ENCODE data around the gene PMEL.

GRCh38 chr12:55946553-55946952 lies 19.3 kb downstream of the PMEL start:
- TF ChIP-seq GABPA (IDR thresholded peaks at IDR 0.05; ENCODE audit: low read depth) (no peak), EP300 (IDR thresholded peaks at IDR 0.05; ENCODE audit: borderline replicate concordance in 1 of 2, low read depth in 1 of 2, low read length in 1 of 2) (no peak), JUND (IDR thresholded peaks at IDR 0.05) (no peak), YY1 (IDR thresholded peaks at IDR 0.05; ENCODE audit: low read depth) (no peak), REST (IDR thresholded peaks at IDR 0.05; ENCODE audit: low read depth, low read length) (no peak), CTCF (IDR thresholded peaks at IDR 0.05) (no peak), EZH2phosphoT487 (IDR thresholded peaks at IDR 0.05; ENCODE audit: borderline replicate concordance, low read depth) (no peak), TAF1 (IDR thresholded peaks at IDR 0.05; ENCODE audit: borderline replicate concordance, low read depth, low read length) (no peak), FOXJ3 (CRISPR knock-in tag; IDR thresholded peaks at IDR 0.05) (no peak)

All from SK-N-SH (cell line).